A673 (cell line): Measurements from ENCODE around the gene ATP5F1C. TPM values are rescaled to one million over a fixed set of nuclear protein-coding genes. Genes with fewer than 3 reads are reported as not detected.

Source experiments
- Bru-seq: library from RNA; stranded (reverse); fragments of 400-500 nt; gene quantifications from one replicate; lab custom pipeline; 2021; lab: Mats Ljungman, UMichigan
- BruChase-seq, 2 experiments: library from RNA; stranded (reverse); fragments of 400-500 nt; gene quantifications; one replicate each; lab custom pipeline; 2021; lab: Mats Ljungman, UMichigan
- BruUV-seq: library from RNA; stranded (reverse); fragments of 400-500 nt; replicated peaks from 2 replicates; lab custom pipeline; 2021; lab: Mats Ljungman, UMichigan
- CTCF ChIA-PET: fragments of 300-600 bp; sonication (Branson Sonifier 250); formaldehyde crosslinking; loops from one replicate; lab custom pipeline; 2022; ENCODE audit warnings: antibody characterized with exemption; lab: Charles Lee
- POLR2A ChIA-PET: fragments of 300-600 bp; sonication (Branson Sonifier 250); formaldehyde crosslinking; loops from one replicate; lab custom pipeline; 2022; ENCODE audit warnings: antibody characterized with exemption; ENCODE audit not compliant: low non-redundant PET; lab: Charles Lee
- DNase-seq: peaks from one replicate; pipeline ENCODE4 v3.0.0-alpha.2; 2015; ENCODE audit warnings: low spot score
- H3K27ac ChIP-seq: fragments of 200-600 bp; sonication (generic); 2 replicates; pipeline ENCODE4 v1.5.1; 2016; ENCODE audit warnings: mixed run types, low read depth, mild to moderate bottlenecking, mixed read lengths, antibody characterized with exemption, low read length; ENCODE audit not compliant: poor library complexity, severe bottlenecking
- H3K27me3 ChIP-seq: fragments of 200-600 bp; sonication (generic); replicated peaks from 2 replicates; pipeline ENCODE4 v1.6.1; 2017; ENCODE audit warnings: mixed run types, low read depth, mild to moderate bottlenecking, mixed read lengths, antibody characterized with exemption, low read length; ENCODE audit not compliant: insufficient read depth, poor library complexity
- H3K36me3 ChIP-seq: fragments of 200-600 bp; sonication (generic); 2 replicates; pipeline ENCODE4 v1.6.1; 2016; ENCODE audit warnings: mixed run types, mild to moderate bottlenecking, mixed read lengths, antibody characterized with exemption, low read length; ENCODE audit not compliant: insufficient read depth, poor library complexity, severe bottlenecking
- H3K4me1 ChIP-seq: fragments of 200-600 bp; sonication (generic); 2 replicates; pipeline ENCODE4 v1.6.1; 2017; ENCODE audit warnings: mixed run types, mild to moderate bottlenecking, mixed read lengths, antibody characterized with exemption, low read length; ENCODE audit not compliant: insufficient read depth, poor library complexity, severe bottlenecking
- H3K4me3 ChIP-seq: fragments of 200-600 bp; sonication (generic); 2 replicates; pipeline ENCODE4 v1.5.1; 2016; ENCODE audit warnings: low read depth, mixed run types, mild to moderate bottlenecking, mixed read lengths, low read length; ENCODE audit not compliant: poor library complexity, severe bottlenecking
- H3K9me3 ChIP-seq: fragments of 200-600 bp; sonication (generic); 2 replicates; pipeline ENCODE4 v1.6.1; 2016; ENCODE audit warnings: mixed run types, low read depth, mild to moderate bottlenecking, mixed read lengths, antibody characterized with exemption, low read length; ENCODE audit not compliant: poor library complexity, severe bottlenecking
- EZH2 ChIP-seq: fragments of 200-600 bp; sonication (generic); IDR thresholded peaks from 2 replicates; pipeline ENCODE4 v1.6.1; 2017; ENCODE audit warnings: borderline replicate concordance, low read depth, mild to moderate bottlenecking, mixed read lengths, antibody characterized with exemption, low read length; ENCODE audit not compliant: poor library complexity, severe bottlenecking
- intact Hi-C: fragments of 100-400 bp; cut with micrococcal nuclease; formaldehyde crosslinking; loops from one replicate; pipeline ENCODE4 v1.10.0; 2022; ENCODE audit not compliant: unreplicated experiment
- long read RNA-seq: library from polyadenylated mRNA; stranded (forward); transcript quantifications from one replicate; pipeline ENCODE4 v2.0.0, GENCODE V29; 2022
- total RNA-seq: library from RNA; stranded (reverse); gene quantifications from 2 replicates; pipeline ENCODE4 v1.2.3, GENCODE V29; 2021
- TF ChIP-seq, protein P1 (sequence below): fragments of 300-800, 200-600 bp; sonication (generic); conservative IDR thresholded peaks from 2 replicates; pipeline ENCODE4 v1.5.1; 2017; ENCODE audit warnings: low read depth, mild to moderate bottlenecking, antibody characterized with exemption, low read length, moderate library complexity, mixed read lengths

ATP5F1C gene
- total RNA-seq, result 401 and 419 TPM in 2 replicates
- percentile 96 among the genes with signal in this experiment for Bru-seq, nascent RNA
- BruChase-seq, experiment 1, labeled RNA remaining after a 2-hour chase, result percentile 92 among the genes with signal in this experiment
- percentile 90 among the genes with signal in this experiment for BruChase-seq, experiment 2, labeled RNA remaining after a 6-hour chase
- long read RNA-seq, transcript ATP5F1C-202 (10 exons, 1,163 nt), result major isoform, 277 of 434 reads
- long read RNA-seq, transcript ATP5F1C-201 (9 exons, 1,078 nt), result minor isoform, 104 of 434 reads
- long read RNA-seq, transcript ATP5F1C-210 (9 exons, 1,096 nt), result minor isoform, 6 of 434 reads
- long read RNA-seq, transcript ATP5F1C-209 (4 exons, 460 nt), result minor isoform, 9 of 434 reads
- long read RNA-seq, partial matches to known transcripts, result 13 of 434 reads
- long read RNA-seq, other reads (novel, unspliced or antisense), result 25 of 434 reads

DNA sequence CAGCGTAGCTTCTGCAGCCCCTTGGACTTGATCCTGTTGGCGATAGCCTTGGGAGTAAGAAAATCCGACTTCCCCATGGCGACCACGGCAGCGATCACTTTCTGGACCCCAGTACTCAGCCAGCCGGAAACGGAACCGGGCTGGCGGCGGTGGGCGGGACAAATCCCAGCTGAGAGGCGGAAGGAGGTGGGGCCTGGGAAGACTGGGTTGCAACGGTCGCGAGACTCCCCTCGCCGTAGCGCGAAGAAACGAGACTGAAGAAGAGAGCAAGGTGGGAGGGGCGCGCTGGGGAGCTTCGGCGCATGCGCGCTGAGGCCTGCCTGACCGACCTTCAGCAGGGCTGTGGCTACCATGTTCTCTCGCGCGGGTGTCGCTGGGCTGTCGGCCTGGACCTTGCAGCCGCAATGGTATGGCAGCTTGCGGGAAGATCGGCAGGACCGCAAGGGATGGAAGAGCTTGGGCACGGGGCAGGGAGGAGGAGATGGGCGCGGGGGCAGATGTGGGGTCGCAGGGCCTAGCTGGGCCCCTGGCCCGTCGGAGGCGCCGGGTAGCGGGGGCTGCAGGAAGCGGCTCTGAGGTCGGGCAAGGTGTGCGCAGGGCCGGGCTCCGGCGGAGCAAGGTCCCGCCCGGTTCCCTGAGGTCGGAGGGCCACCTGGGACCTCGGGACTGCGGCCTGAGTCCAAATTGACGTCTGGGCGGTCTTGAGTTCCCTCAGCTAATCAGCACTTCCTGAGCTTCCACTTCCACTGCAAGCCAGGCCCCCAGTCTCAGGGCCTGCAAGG lies at the start of gene ATP5F1C, which contains the start of gene KIN:
TSS of gene ATP5F1C (plus strand) at position 321 of the 782 bp plus-strand sequence. CDS start at position 352, 31 bp downstream.
TSS of gene KIN (minus strand) at position 137 of the 782 bp plus-strand sequence. CDS start at position 77, 60 bp downstream.
- TF ChIP-seq EZH2, result no peak
- TF ChIP-seq, protein P1, sequence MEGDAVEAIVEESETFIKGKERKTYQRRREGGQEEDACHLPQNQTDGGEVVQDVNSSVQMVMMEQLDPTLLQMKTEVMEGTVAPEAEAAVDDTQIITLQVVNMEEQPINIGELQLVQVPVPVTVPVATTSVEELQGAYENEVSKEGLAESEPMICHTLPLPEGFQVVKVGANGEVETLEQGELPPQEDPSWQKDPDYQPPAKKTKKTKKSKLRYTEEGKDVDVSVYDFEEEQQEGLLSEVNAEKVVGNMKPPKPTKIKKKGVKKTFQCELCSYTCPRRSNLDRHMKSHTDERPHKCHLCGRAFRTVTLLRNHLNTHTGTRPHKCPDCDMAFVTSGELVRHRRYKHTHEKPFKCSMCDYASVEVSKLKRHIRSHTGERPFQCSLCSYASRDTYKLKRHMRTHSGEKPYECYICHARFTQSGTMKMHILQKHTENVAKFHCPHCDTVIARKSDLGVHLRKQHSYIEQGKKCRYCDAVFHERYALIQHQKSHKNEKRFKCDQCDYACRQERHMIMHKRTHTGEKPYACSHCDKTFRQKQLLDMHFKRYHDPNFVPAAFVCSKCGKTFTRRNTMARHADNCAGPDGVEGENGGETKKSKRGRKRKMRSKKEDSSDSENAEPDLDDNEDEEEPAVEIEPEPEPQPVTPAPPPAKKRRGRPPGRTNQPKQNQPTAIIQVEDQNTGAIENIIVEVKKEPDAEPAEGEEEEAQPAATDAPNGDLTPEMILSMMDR, result no peak
- ChIA-PET POLR2A (interaction anchor here (0.6 to 1.1 kb wide), 2 partner anchors 30 to 697 kb away, joined by 4 read pairs; partner anchors contain the start of gene TAF3), CTCF (interaction anchor here (1.0 kb wide), 1 partner anchor 30 kb away, joined by 3 read pairs; the partner anchor contains the start of gene TAF3)
- Histone ChIP-seq H3K4me3 (peak within 1 kb of the TSS; percentile 82), H3K36me3 (peaks cover 15% of the 10 kb centered on the region), H3K4me1 (peaks cover 14% of the 10 kb centered on the region), H3K9me3 (no peaks in the 10 kb centered on the region), H3K27ac (peak within 1 kb of the TSS; percentile 87), H3K27me3 (no peaks in the 10 kb centered on the region)
- intact Hi-C loops, result no loop called here
- DNase-seq, result peak; percentile 97
- BruUV-seq, result no TSS peak

DNA sequence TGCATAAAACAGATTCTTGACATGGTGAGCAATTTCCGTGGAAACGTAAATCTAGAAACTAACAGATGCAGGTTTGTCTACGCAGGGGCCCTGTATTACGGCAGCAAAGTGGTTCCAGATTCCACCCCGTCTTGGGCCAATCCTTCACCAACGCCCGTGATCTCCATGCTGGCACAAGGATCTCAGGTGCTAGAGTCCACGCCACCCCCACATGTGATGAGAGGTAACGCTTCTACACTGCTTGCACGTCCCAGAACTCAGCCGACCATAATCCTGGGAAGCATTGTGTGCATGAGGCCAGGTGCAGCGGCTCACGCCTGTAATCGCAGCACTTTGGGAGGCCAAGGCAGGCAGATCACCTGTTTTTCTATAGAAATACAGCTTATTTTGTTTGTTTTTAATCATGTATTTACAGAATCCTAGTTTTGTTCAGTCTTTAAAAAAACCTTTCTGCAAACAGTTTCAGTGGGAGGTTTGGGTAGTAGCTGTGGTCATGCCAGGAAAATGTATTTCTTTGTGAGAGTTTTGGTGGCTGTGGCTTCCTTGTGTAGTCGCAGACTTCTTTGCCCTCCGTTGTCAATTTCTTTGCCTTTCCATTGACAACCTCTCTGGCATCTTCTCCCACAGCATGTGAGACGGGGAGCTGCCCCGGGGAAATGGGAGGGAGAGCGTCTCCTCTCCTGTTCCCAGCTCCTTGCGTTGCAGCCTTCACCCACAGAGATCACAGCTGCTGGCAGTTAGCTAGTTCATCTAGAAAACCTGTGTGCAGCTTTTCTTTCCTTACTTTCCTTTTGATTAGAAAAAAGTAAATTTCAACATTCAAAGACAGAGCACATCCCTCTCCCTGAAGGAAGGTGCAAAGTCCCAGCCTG lies 49.2 kb upstream of the ATP5F1C start:
- Histone ChIP-seq H3K9me3 (no peaks in the 10 kb centered on the region), H3K36me3 (no peaks in the 10 kb centered on the region), H3K4me1 (no peaks in the 10 kb centered on the region), H3K27ac (no peak overlapping the region), H3K4me3 (no peak overlapping the region), H3K27me3 (no peaks in the 10 kb centered on the region)
- BruUV-seq, result no TSS peak
- DNase-seq, result no peak
- intact Hi-C loops, result no loop called here
- POLR2A ChIA-PET, result no interaction called here
- CTCF ChIA-PET, result no interaction called here
- TF ChIP-seq, protein P1, result no peak
- TF ChIP-seq EZH2, result no peak
